Keratinocyte (primary cell): ENCODE results near the gene LRRC4C.

Experiments
- CTCF ChIP-seq, 3 experiments: IDR thresholded peaks in 1 of 3; conservative IDR thresholded peaks in 1 of 3; optimal IDR thresholded peaks in 1 of 3; 2 replicates in 2 of 3; 3 replicates in 1 of 3; pipeline versions ENCODE3 to v1.5.1; 2011; ENCODE audit warnings: low read length in 3 of 3, mild to moderate bottlenecking in 3 of 3, moderate library complexity in 2 of 3, control low read depth in 1 of 3, inconsistent platforms in 1 of 3; ENCODE audit not compliant: insufficient read depth in 2 of 3; ENCODE audit errors: extremely low read depth in 1 of 3
- EZH2 ChIP-seq: IDR thresholded peaks from one replicate; pipeline ENCODE4 v1.6.1; 2012; ENCODE audit warnings: inconsistent platforms, mild to moderate bottlenecking, low read length, moderate library complexity

GRCh38 chr11:41235668-41236067, 223.8 kb downstream of the LRRC4C start:
- TF ChIP-seq CTCF (optimal IDR thresholded peaks at IDR 0.05 in 1 of 3, IDR thresholded peaks at IDR 0.05 in 1 of 3, conservative IDR thresholded peaks at IDR 0.05 in 1 of 3; ENCODE audit: extremely low read depth in 1 of 3, insufficient read depth in 2 of 3, low read length in 3 of 3): no peak
- no peak for TF ChIP-seq EZH2
